A549 (cell line): Measurements from ENCODE around the gene ADAMTS12.

ENCODE experiments used
- BHLHE40 ChIP-seq: IDR thresholded peaks from 2 replicates; pipeline ENCODE4 v1.6.1; 2012; ENCODE audit warnings: low read depth, low read length, inconsistent platforms
- CHD2 ChIP-seq: fragments of 150-350 bp; IDR thresholded peaks from 2 replicates; pipeline ENCODE4 v1.6.1; 2014; ENCODE audit warnings: low read length; ENCODE audit not compliant: partially characterized antibody
- HDAC2 ChIP-seq: fragments of 200-600 bp; sonication (generic); IDR thresholded peaks from 2 replicates; pipeline ENCODE4 v1.6.1; 2016
- KDM1A ChIP-seq: fragments of 200-600 bp; sonication (generic); IDR thresholded peaks from 2 replicates; pipeline ENCODE4 v1.6.1; 2016; ENCODE audit warnings: low read depth, mild to moderate bottlenecking
- MYC ChIP-seq: IDR thresholded peaks from 2 replicates; pipeline ENCODE4 v1.6.1; 2012; ENCODE audit warnings: mild to moderate bottlenecking, inconsistent platforms, low read length, improper control_type of control experiment, borderline replicate concordance
- POLR2A ChIP-seq: IDR thresholded peaks from 2 replicates; pipeline ENCODE4 v1.6.1; 2012; ENCODE audit warnings: mild to moderate bottlenecking, low read length
- POLR2AphosphoS2 ChIP-seq: conservative IDR thresholded peaks from 2 replicates; pipeline ENCODE4 v1.6.1; 2012; ENCODE audit warnings: low read length, improper control_type of control experiment, inconsistent platforms
- RCOR1 ChIP-seq: fragments of 150-350 bp; IDR thresholded peaks from 2 replicates; pipeline ENCODE4 v1.6.1; 2014; ENCODE audit warnings: antibody characterized with exemption, low read length, low read depth
- TF ChIP-seq, protein P1 (sequence below): fragments of >200 bp; sonication (Bioruptor Twin); formaldehyde crosslinking; IDR thresholded peaks from 3 replicates; pipeline ENCODE4 v1.5.1; 2016
- TF ChIP-seq, protein P2 (sequence below): fragments of 250-450 bp; sonication (Bioruptor Pico); IDR thresholded peaks from 2 replicates; pipeline ENCODE4 v1.5.0; 2021; ENCODE audit warnings: mild to moderate bottlenecking, moderate library complexity, borderline replicate concordance

DNA sequence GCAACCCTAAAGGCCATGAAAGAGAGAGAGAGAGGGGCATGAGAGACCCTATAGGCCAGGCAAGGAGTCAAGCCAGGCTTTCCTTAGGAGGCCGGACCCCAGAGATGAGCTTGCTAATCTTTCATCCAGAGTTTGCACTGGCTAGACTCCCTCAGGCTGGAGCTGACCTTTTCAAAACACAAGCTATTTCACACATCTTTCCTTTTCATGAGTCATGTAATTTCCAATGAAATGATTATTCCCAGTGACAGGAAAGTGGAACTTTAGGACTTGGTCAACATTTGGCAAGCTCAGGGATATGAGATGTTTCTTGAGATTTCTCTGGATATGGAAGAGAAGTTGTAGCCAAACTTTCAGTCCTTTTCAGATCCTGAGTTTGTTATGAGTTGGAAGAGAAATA is 333.3 kb downstream of the ADAMTS12 start:
- TF ChIP-seq HDAC2 (no peak), POLR2AphosphoS2 (no peak), POLR2A (no peak), BHLHE40 (no peak), RCOR1 (no peak), MYC (no peak), KDM1A (no peak), CHD2 (no peak)
- TF ChIP-seq, protein P1, sequence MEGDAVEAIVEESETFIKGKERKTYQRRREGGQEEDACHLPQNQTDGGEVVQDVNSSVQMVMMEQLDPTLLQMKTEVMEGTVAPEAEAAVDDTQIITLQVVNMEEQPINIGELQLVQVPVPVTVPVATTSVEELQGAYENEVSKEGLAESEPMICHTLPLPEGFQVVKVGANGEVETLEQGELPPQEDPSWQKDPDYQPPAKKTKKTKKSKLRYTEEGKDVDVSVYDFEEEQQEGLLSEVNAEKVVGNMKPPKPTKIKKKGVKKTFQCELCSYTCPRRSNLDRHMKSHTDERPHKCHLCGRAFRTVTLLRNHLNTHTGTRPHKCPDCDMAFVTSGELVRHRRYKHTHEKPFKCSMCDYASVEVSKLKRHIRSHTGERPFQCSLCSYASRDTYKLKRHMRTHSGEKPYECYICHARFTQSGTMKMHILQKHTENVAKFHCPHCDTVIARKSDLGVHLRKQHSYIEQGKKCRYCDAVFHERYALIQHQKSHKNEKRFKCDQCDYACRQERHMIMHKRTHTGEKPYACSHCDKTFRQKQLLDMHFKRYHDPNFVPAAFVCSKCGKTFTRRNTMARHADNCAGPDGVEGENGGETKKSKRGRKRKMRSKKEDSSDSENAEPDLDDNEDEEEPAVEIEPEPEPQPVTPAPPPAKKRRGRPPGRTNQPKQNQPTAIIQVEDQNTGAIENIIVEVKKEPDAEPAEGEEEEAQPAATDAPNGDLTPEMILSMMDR, result no peak
- TF ChIP-seq, protein P2, sequence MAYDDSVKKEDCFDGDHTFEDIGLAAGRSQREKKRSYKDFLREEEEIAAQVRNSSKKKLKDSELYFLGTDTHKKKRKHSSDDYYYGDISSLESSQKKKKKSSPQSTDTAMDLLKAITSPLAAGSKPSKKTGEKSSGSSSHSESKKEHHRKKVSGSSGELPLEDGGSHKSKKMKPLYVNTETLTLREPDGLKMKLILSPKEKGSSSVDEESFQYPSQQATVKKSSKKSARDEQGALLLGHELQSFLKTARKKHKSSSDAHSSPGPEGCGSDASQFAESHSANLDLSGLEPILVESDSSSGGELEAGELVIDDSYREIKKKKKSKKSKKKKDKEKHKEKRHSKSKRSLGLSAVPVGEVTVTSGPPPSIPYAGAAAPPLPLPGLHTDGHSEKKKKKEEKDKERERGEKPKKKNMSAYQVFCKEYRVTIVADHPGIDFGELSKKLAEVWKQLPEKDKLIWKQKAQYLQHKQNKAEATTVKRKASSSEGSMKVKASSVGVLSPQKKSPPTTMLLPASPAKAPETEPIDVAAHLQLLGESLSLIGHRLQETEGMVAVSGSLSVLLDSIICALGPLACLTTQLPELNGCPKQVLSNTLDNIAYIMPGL (CRISPR knock-in tag), result no peak
